ENCODE results near the gene ATP7B.

Gene ATP7B

DNA sequence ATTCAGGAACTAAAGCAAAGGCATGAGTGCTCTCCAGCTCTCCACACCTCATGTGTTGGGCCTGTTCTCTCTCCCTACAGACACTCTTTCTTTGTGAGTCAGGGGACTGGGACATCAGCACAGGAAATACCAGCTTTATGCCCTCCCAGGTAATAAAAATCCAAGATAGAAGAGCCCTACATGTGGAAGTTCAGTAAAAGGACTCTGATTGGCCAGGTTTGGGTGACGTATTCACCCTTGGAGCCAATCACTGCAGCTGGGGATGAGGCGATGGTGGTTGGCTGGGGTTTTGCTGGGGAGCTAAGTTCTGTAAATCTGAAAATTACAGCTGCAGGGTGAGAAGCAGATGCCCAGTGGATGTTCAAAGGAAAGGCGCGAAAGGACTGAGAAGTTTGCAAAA is 117.0 kb downstream of the ATP7B start:
- no peak for DNase-seq (ENCODE audit: low read depth in 2 of 2)

DNA sequence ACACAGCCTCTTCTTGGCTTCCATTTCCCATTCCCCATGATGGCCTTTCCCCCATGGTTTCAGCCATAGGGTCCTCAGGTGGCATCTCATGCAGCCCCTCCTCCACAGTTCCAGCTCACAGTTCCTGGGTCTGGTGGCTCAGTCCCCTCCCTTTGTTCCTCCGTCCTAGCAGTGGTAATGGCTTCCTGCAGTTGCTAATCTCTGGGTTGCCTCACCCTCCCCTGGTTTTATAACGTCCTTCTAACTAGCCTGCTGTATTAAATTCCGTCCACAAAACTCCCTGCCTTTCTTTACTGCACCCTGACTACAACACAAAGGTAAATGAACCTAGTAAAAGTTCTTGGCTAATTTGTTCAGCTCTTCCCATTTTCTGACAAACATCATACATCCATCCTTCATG is 118.6 kb downstream of the ATP7B start:
- DNase-seq (ENCODE audit: low read depth in 2 of 2), result no peak

DNA sequence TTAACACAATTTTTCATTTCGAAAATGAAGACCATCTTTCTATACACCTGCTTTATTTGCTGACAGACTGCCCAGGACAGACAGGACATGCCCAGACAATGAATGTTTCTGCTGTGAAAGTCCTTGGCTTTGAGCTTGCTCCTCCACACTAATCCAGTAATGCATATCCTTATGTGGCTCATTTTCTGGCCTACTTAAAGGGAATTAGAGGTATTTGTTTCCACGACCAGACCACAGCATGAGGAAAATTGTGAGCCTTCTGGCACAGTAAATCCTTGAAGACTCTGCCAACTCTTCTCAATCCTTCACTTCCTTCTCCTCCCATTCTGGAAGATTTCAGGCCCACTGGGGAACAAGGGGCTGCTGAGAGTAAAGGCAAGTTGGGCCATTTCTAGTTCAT is 123.8 kb downstream of the ATP7B start:
- DNase-seq (ENCODE audit: low read depth in 2 of 2), result no peak

DNA sequence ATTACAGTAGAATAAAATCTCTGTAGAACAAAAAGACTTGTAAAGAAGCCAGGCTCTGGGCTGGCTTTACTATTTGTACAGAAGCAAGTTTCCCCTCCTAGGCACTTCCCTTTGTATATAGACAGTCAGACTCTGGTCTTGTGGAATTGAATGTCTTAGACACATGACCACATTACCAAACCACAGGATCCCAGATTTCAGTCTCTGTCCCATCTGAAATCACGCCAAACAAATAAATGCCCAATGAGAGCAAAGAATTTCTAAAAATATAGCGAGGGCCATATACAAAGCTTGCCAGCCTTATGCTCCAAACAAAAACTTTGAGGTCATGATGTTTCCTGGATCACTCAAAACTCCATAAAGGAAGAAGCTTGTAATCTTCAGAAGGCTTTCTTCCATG is 125.6 kb downstream of the ATP7B start:
- no peak for DNase-seq (ENCODE audit: low read depth in 2 of 2)

DNA sequence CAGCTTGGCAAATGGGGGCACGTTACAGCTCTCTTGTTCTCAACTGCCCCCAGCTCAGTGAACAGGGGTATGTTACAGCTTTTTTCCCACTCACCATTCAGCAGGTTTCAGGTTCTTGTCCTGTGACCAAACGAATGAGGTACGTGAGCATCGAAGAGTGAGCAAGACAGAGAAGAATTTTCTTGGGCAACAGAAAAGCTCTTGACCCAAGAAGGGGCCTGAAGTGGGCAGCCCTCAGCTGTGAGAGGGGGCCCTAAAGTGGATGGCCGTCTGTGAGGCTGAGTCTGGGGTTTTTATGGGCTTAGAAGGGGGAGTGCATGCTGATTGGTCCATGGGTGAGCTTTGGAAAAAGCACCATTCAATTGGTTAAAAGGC is 128.0 kb downstream of the ATP7B start:
- DNase-seq (ENCODE audit: low read depth in 2 of 2), result no peak

Measured in stimulated activated CD4-positive, alpha-beta T cell treated with anti-CD3 and anti-CD28 coated beads, Interleukin-12 subunit alpha, Interleukin-12 subunit beta, amount 100 ng/mL, for 24 hours (primary cell).